HepG2 (cell line): Measurements from ENCODE around the gene MYO5A. TPM values are rescaled to one million over a fixed set of nuclear protein-coding genes. Genes with fewer than 3 reads are reported as not detected.

Experiments
- ATF7-NPFF ChIP-seq: sonication (generic); formaldehyde crosslinking; IDR thresholded peaks from 2 replicates; pipeline ENCODE4 v1.8.1; 2023; ENCODE audit warnings: mild to moderate bottlenecking, low read depth, missing genetic modification reagents, moderate library complexity
- DNMT1 ChIP-seq: sonication (generic); formaldehyde crosslinking; IDR thresholded peaks from 2 replicates; pipeline ENCODE4 v1.5.1; 2020; ENCODE audit warnings: mild to moderate bottlenecking, missing genetic modification reagents
- E2F1 ChIP-seq: sonication (generic); formaldehyde crosslinking; IDR thresholded peaks from 2 replicates; pipeline ENCODE4 v1.5.0; 2020; ENCODE audit warnings: missing genetic modification reagents
- ERF ChIP-seq: IDR thresholded peaks from 2 replicates; pipeline ENCODE4 v1.6.1; 2018; ENCODE audit warnings: missing biosample characterization, missing genetic modification reagents
- FOXA3 ChIP-seq: IDR thresholded peaks from 2 replicates; pipeline ENCODE4 v1.6.1; 2016; ENCODE audit warnings: missing genetic modification reagents, missing compliant biosample characterization
- FOXK1 ChIP-seq: sonication (generic); formaldehyde crosslinking; IDR thresholded peaks from 2 replicates; pipeline ENCODE4 v1.4.0; 2020; ENCODE audit warnings: low read depth, missing genetic modification reagents, borderline replicate concordance
- GATAD2A ChIP-seq: IDR thresholded peaks from 2 replicates; pipeline ENCODE4 v1.6.1; 2016
- MED1 ChIP-seq: sonication (generic); formaldehyde crosslinking; IDR thresholded peaks from 2 replicates; pipeline ENCODE4 v1.4.0; 2020; ENCODE audit warnings: missing genetic modification reagents
- MEIS2 ChIP-seq: sonication (generic); formaldehyde crosslinking; IDR thresholded peaks from 2 replicates; pipeline ENCODE4 v1.9.0; 2021; ENCODE audit warnings: mild to moderate bottlenecking, missing genetic modification reagents
- NCOA2 ChIP-seq: sonication (generic); formaldehyde crosslinking; IDR thresholded peaks from 2 replicates; pipeline ENCODE4 v1.8.0; 2022; ENCODE audit warnings: inconsistent platforms
- NFIB ChIP-seq: sonication (generic); formaldehyde crosslinking; IDR thresholded peaks from 2 replicates; pipeline ENCODE4 v1.9.0; 2021; ENCODE audit warnings: missing genetic modification reagents, mild to moderate bottlenecking, borderline replicate concordance
- PATZ1 ChIP-seq: sonication (generic); formaldehyde crosslinking; IDR thresholded peaks from 2 replicates; pipeline ENCODE4 v1.4.0; 2020; ENCODE audit warnings: missing genetic modification reagents
- RBM22 ChIP-seq: fragments of 200-400 bp; formaldehyde crosslinking; optimal IDR thresholded peaks from 2 replicates; pipeline ENCODE3; 2017; ENCODE audit warnings: mild to moderate bottlenecking, low read length, moderate library complexity
- SAP130 ChIP-seq: IDR thresholded peaks from 2 replicates; pipeline ENCODE4 v1.6.1; 2016; ENCODE audit warnings: low read depth
- SNAI1 ChIP-seq: sonication (generic); formaldehyde crosslinking; IDR thresholded peaks from 2 replicates; pipeline ENCODE4 v1.5.0; 2020; ENCODE audit warnings: mild to moderate bottlenecking, missing genetic modification reagents, borderline replicate concordance
- YY1 ChIP-seq: IDR thresholded peaks from 2 replicates; pipeline ENCODE4 v1.6.1; 2011; ENCODE audit warnings: low read length, low read depth, moderate library complexity, mild to moderate bottlenecking; ENCODE audit not compliant: insufficient read depth, insufficient replicate concordance
- ZFX ChIP-seq: sonication (generic); formaldehyde crosslinking; IDR thresholded peaks from 2 replicates; pipeline ENCODE4 v1.4.0; 2020; ENCODE audit warnings: mild to moderate bottlenecking, low read depth, missing genetic modification reagents, moderate library complexity
- ZNF124 ChIP-seq: sonication (generic); formaldehyde crosslinking; IDR thresholded peaks from 2 replicates; pipeline ENCODE4 v1.4.0; 2020; ENCODE audit warnings: missing genetic modification reagents
- ZNF24 ChIP-seq: fragments of 450-650 bp; IDR thresholded peaks from 2 replicates; pipeline ENCODE4 v1.6.1; 2017; ENCODE audit warnings: antibody characterized with exemption, mild to moderate bottlenecking
- ZNF335 ChIP-seq: sonication (generic); formaldehyde crosslinking; IDR thresholded peaks from 2 replicates; pipeline ENCODE4 v1.4.0; 2020; ENCODE audit warnings: missing genetic modification reagents
- ZNF484 ChIP-seq: sonication (generic); formaldehyde crosslinking; IDR thresholded peaks from 2 replicates; pipeline ENCODE4 v1.5.1; 2020; ENCODE audit warnings: mild to moderate bottlenecking, low read depth, missing genetic modification reagents, borderline replicate concordance
- ZNF530 ChIP-seq: sonication (generic); formaldehyde crosslinking; IDR thresholded peaks from 2 replicates; pipeline ENCODE4 v1.5.0; 2020; ENCODE audit warnings: low read depth, mild to moderate bottlenecking, missing genetic modification reagents
- ZNF580 ChIP-seq: IDR thresholded peaks from 2 replicates; pipeline ENCODE4 v1.6.1; 2016; ENCODE audit warnings: low read depth, borderline replicate concordance
- ZNF644 ChIP-seq: IDR thresholded peaks from 2 replicates; pipeline ENCODE4 v1.6.1; 2016; ENCODE audit warnings: low read depth
- ZSCAN31 ChIP-seq: sonication (generic); formaldehyde crosslinking; IDR thresholded peaks from 2 replicates; pipeline ENCODE4 v1.5.0; 2020; ENCODE audit warnings: low read depth, mild to moderate bottlenecking, missing genetic modification reagents
- polyA plus RNA-seq, 8 experiments: library from polyadenylated mRNA; depleted of rRNA in 3 of 8; stranded (reverse) in 7 of 8; unstranded in 1 of 8; fragments of >200 nt; fragmentation: Illumina TruSeq in 4 of 8; extraction: Trizol in 4 of 8; gene quantifications; 2 replicates each; pipeline versions ENCODE4 v1.2.1 to v1.2.3, GENCODE V29; 2011 to 2016; ENCODE audit warnings: low read depth in 4 of 8, missing spikeins in 1 of 8, mixed read lengths in 1 of 8; ENCODE audit not compliant: insufficient read depth in 1 of 8
- total RNA-seq, 5 experiments: library from RNA; depleted of rRNA; stranded (reverse); fragments of >200 nt; fragmentation: Illumina TruSeq; extraction: Trizol; gene quantifications; 2 replicates each; pipeline ENCODE4 v1.2.3, GENCODE V29; 2016; ENCODE audit warnings: low read depth in 1 of 5

The MYO5A gene
- total and polyA plus RNA-seq, 2 of the 13 experiments (the other 11 are each of a cell fraction or from before 2014, with no cell fraction given): 2.8 to 4.8 TPM

GRCh38 chr15:52281085-52282035 lies 247.3 kb downstream of the MYO5A start (continued):
- TF ChIP-seq PATZ1 (CRISPR knock-in tag): no peak; the same call in 1 of the 2 replicates
- no peak for TF ChIP-seq ATF7-NPFF (CRISPR knock-in tag)
- TF ChIP-seq SNAI1 (CRISPR knock-in tag): no peak
- TF ChIP-seq SAP130 (CRISPR knock-in tag): peak; percentile 85
- no peak for TF ChIP-seq ZNF24
- peak; percentile 76; the same call in 1 of the 2 replicates for TF ChIP-seq ERF (CRISPR knock-in tag)
- TF ChIP-seq ZFX (CRISPR knock-in tag): peak; percentile 74
- peak; percentile 72; the same call in 1 of the 2 replicates for TF ChIP-seq ZNF335 (CRISPR knock-in tag)
- TF ChIP-seq YY1: peak; percentile 52
- TF ChIP-seq ZNF580 (CRISPR knock-in tag): peak; percentile 69; the same call in 1 of the 2 replicates
- TF ChIP-seq ZNF484 (CRISPR knock-in tag): no peak
- TF ChIP-seq NFIB: no peak
- no peak for TF ChIP-seq DNMT1 (CRISPR knock-in tag)
- 0 out of 2 replicates have a peak, but pooled peaks have one; percentile 32 for TF ChIP-seq E2F1
- TF ChIP-seq FOXK1 (CRISPR knock-in tag): peak; percentile 43; the same call in 1 of the 2 replicates
- peak; percentile 59; the same call in 1 of the 2 replicates for TF ChIP-seq MEIS2 (CRISPR knock-in tag)
- peak; percentile 75 for TF ChIP-seq MED1 (CRISPR knock-in tag)
- TF ChIP-seq RBM22: no peak
- TF ChIP-seq FOXA3 (CRISPR knock-in tag): peak; percentile 26; the same call in 1 of the 2 replicates
- peak; percentile 66 for TF ChIP-seq NCOA2 (CRISPR knock-in tag)
- 0 out of 2 replicates have a peak, but pooled peaks have one; percentile 66 for TF ChIP-seq ZSCAN31 (CRISPR knock-in tag)
- TF ChIP-seq ZNF124 (CRISPR knock-in tag): 0 out of 2 replicates have a peak, but pooled peaks have one; percentile 38
- peak; percentile 35; the same call in 1 of the 2 replicates for TF ChIP-seq ZNF644 (CRISPR knock-in tag)
- TF ChIP-seq ZNF530 (CRISPR knock-in tag): no peak
- peak; percentile 67 for TF ChIP-seq GATAD2A
